HG03097 (cell line): ENCODE data around the gene SCARF2.
"Not testable (repeated sequence)": the region's sequence is repeated elsewhere in the genome, so short reads cannot be mapped to it uniquely, and the experiment has no call there.

Experiments used
- ATAC-seq: cut with Tn5 transposase; IDR thresholded peaks from one replicate; pipeline ENCODE4 v1.9.1; 2021; ENCODE audit not compliant: unreplicated experiment, low FRiP score

The SCARF2 gene

GRCh38 chr22:20463324-20464095, 25.9 kb upstream of the SCARF2 start:
- no peak for ATAC-seq

- no peak for ATAC-seq
Measured at GRCh38 chr22:20459862-20460261, 22.2 kb upstream of the SCARF2 start.

- ATAC-seq: no peak
Measured at GRCh38 chr22:20459152-20459542, 21.5 kb upstream of the SCARF2 start.

- ATAC-seq: no peak
Measured at GRCh38 chr22:20458530-20459151, 21.0 kb upstream of the SCARF2 start.

GRCh38 chr22:20457506-20458240, 20.0 kb upstream of the SCARF2 start:
- no peak for ATAC-seq

- no peak for ATAC-seq
Measured at GRCh38 chr22:20456722-20457076, 19.1 kb upstream of the SCARF2 start.

- ATAC-seq: no peak
Measured at GRCh38 chr22:20456064-20456721, 18.6 kb upstream of the SCARF2 start.

- ATAC-seq: no peak
Measured at GRCh38 chr22:20455709-20456063, 18.1 kb upstream of the SCARF2 start.

- no peak for ATAC-seq
Measured at GRCh38 chr22:20453222-20453621, 15.6 kb upstream of the SCARF2 start.

GRCh38 chr22:20451920-20452319, 14.3 kb upstream of the SCARF2 start:
- ATAC-seq: no peak

GRCh38 chr22:20451129-20451778, 13.6 kb upstream of the SCARF2 start:
- ATAC-seq: not testable (repeated sequence)

- no peak for ATAC-seq
Measured at GRCh38 chr22:20450551-20450906, 12.9 kb upstream of the SCARF2 start.

- no peak for ATAC-seq
Measured at GRCh38 chr22:20449819-20450550, 12.4 kb upstream of the SCARF2 start.

GRCh38 chr22:20448630-20449029, 11.0 kb upstream of the SCARF2 start:
- ATAC-seq: no peak

GRCh38 chr22:20446383-20446970, 8.9 kb upstream of the SCARF2 start:
- ATAC-seq: no peak

GRCh38 chr22:20444325-20444724, 6.7 kb upstream of the SCARF2 start:
- ATAC-seq: no peak

GRCh38 chr22:20442485-20443284, 5.1 kb upstream of the SCARF2 start:
- ATAC-seq: no peak

- ATAC-seq: no peak
Measured at GRCh38 chr22:20441631-20442484, 4.2 kb upstream of the SCARF2 start.
